ENCODE measurements around the gene CCSAP. TPM values are rescaled to one million over a fixed set of nuclear protein-coding genes. Genes with fewer than 3 reads are reported as not detected.
A peak's percentile ranks its signal among the peaks of the same experiment; 100 is the strongest.

Gene CCSAP
- total RNA-seq, 1 donor from 2014 or later: 8.3 TPM

- Mint-ChIP-seq H3K4me3 (no peak overlapping the region), H3K4me1 (peaks cover 6% of the 10 kb centered on the region), H3K9me3 (peaks cover 13% of the 10 kb centered on the region), H3K27ac (peak overlapping the region; percentile 14), H3K36me3 (peaks cover 30% of the 10 kb centered on the region), H3K27me3 (ENCODE audit: low read depth) (no peaks in the 10 kb centered on the region)
- DNase-seq (ENCODE audit: low spot score in 2 of 2, unreplicated experiment in 2 of 2): no peak
- no peak for TF ChIP-seq CTCF (IDR thresholded peaks at IDR 0.05; ENCODE audit: unreplicated experiment)
Observed at GRCh38 chr1:229286099-229286766, 56.6 kb downstream of the CCSAP start.

- Mint-ChIP-seq H3K36me3 (peaks cover 22% of the 10 kb centered on the region), H3K4me3 (no peak overlapping the region), H3K4me1 (peaks cover 8% of the 10 kb centered on the region), H3K9me3 (peaks cover 13% of the 10 kb centered on the region), H3K27me3 (ENCODE audit: low read depth) (no peaks in the 10 kb centered on the region), H3K27ac (peak overlapping the region; percentile 3)
- no peak for TF ChIP-seq CTCF (IDR thresholded peaks at IDR 0.05; ENCODE audit: unreplicated experiment)
- DNase-seq (ENCODE audit: low spot score in 2 of 2, unreplicated experiment in 2 of 2): no peak
Observed at GRCh38 chr1:229285440-229285839, 57.4 kb downstream of the CCSAP start.

- Mint-ChIP-seq H3K36me3 (peaks cover 18% of the 10 kb centered on the region), H3K27ac (no peak overlapping the region), H3K27me3 (ENCODE audit: low read depth) (no peaks in the 10 kb centered on the region), H3K4me1 (peaks cover 14% of the 10 kb centered on the region), H3K9me3 (peaks cover 13% of the 10 kb centered on the region), H3K4me3 (no peak overlapping the region)
- no peak for DNase-seq (ENCODE audit: low spot score in 2 of 2, unreplicated experiment in 2 of 2)
- TF ChIP-seq CTCF (IDR thresholded peaks at IDR 0.05; ENCODE audit: unreplicated experiment): no peak
Observed at GRCh38 chr1:229284887-229285286, 58.0 kb downstream of the CCSAP start.

- Mint-ChIP-seq H3K9me3 (peaks cover 13% of the 10 kb centered on the region), H3K27me3 (ENCODE audit: low read depth) (no peaks in the 10 kb centered on the region), H3K36me3 (peaks cover 11% of the 10 kb centered on the region), H3K4me1 (peaks cover 15% of the 10 kb centered on the region), H3K4me3 (no peak overlapping the region), H3K27ac (no peak overlapping the region)
- no peak for TF ChIP-seq CTCF (IDR thresholded peaks at IDR 0.05; ENCODE audit: unreplicated experiment)
- DNase-seq (ENCODE audit: low spot score in 2 of 2, unreplicated experiment in 2 of 2): no peak
Observed at GRCh38 chr1:229283183-229283611, 59.6 kb downstream of the CCSAP start.

GRCh38 chr1:229282295-229282823, 60.5 kb downstream of the CCSAP start:
- Mint-ChIP-seq H3K4me1 (peaks cover 14% of the 10 kb centered on the region), H3K9me3 (peaks cover 13% of the 10 kb centered on the region), H3K4me3 (no peak overlapping the region), H3K36me3 (peaks cover 11% of the 10 kb centered on the region), H3K27ac (no peak overlapping the region), H3K27me3 (ENCODE audit: low read depth) (no peaks in the 10 kb centered on the region)
- no peak for TF ChIP-seq CTCF (IDR thresholded peaks at IDR 0.05; ENCODE audit: unreplicated experiment)
- no peak for DNase-seq (ENCODE audit: low spot score in 2 of 2, unreplicated experiment in 2 of 2)
